ENCODE data around the gene POLN.
A peak's percentile ranks its signal among the peaks of the same experiment; 100 is the strongest.

Gene POLN

GRCh38 chr4:2241410-2242353 lies at the start of gene POLN, which contains the start of gene HAUS3:
TSS of gene POLN (minus strand) at chr4:2242121. CDS start at chr4:2229231, 12,890 bp downstream.
TSS of gene HAUS3 (minus strand) at chr4:2242121. CDS start at chr4:2240946, 1,175 bp downstream.
- DNase-seq (ENCODE audit: low read depth in 1 of 2, low spot score in 1 of 2): peak; percentile 98 to 99

- peak; percentile 42 to 65 for DNase-seq (ENCODE audit: low read depth in 1 of 2, low spot score in 1 of 2)
Observed at GRCh38 chr4:2290974-2291704, 49.2 kb upstream of the POLN start.

- no peak for DNase-seq (ENCODE audit: low read depth in 1 of 2, low spot score in 1 of 2)
Observed at GRCh38 chr4:2290488-2290887, 48.6 kb upstream of the POLN start.

DNA sequence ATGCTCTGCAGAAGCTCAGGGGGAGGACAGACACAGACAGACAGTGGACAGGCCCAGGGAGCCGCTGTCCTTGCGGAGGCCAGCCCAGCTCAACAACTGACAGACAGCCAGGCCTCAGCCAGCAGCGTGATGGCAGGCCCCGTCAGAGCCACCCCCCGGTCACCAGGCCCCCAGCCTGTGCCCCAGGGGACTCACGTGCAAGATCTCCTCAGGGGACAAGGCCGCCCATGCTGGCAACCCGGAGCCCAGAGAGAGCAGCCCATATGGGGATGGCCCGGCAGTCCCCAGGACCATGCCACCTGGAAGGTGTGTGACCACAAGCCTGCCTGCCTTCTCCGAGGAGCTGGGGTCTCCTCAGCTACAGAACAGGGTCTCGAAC lies 48.0 kb upstream of the POLN start:
- DNase-seq (ENCODE audit: low read depth in 1 of 2, low spot score in 1 of 2): no peak

DNA sequence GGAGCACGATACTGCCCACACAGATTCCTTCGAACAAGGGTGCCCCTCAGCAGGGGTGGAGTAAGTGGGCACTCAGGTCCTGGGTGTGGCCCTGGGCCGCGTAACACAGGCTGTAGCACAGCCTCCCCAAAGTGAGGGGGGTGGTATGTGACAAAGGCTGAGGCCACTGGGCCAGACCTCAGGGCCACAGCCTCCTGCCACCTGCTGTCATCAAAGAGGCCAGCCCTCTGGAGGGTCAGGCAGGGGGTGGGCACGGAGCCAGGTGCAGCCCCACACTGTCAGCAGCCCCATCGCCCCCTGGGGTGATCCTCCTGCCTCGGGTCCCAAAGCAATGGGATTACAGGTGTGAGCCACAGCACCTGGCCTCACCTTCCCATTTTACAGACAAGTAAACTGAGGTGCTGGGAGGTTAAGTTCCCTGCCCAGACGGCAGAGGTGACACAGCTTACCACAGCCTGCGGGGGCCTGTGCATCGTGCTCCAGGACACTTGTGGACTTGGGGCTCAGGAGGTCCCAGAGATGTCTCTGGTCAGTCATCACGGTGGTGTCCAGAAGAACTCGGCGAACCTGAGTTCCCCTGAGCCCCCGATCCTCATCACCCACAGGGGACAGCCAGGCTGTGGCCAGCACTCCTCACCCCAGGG lies 47.5 kb upstream of the POLN start:
- DNase-seq (ENCODE audit: low read depth in 1 of 2, low spot score in 1 of 2): no peak

DNA sequence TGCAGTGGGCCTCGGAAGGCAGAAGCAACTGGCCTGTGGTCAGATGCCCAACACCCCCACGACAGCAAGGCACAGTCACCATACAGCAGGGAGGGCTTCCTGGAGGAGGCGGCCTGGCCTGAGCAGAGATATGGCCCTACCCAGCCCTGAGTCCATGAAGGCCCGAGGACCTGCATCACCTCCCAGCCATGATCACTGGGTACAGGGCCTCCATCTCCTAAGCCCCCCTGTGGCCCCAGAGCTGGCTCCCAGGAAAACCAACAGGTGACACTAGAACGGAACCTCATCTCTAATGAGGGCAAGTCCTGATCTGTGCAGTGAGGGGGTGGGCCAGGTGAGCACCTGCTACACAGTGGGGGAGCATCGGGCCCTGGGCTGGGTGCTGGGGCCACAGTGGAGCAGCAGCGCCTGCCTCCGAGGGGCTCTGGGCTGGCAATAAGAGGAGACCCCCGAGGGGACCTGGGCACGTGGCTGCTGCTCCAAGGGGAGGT lies 46.2 kb upstream of the POLN start:
- no peak for DNase-seq (ENCODE audit: low read depth in 1 of 2, low spot score in 1 of 2)

DNA sequence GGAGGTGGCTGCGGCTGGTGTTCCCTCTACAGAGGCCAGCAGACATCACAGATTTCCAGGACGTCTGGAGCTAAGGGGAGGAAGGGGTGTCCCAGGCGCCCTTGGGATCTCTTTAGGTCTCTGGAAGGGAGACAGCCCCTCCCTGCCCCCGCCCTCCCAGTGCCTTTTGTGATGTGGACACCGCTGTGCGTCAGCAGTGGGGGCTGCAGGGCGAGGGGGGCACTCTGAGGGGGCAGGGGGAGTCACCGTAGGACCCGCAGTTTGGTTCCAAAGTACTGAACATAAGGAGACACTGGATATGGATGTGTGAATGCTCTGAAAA lies 45.6 kb upstream of the POLN start:
- DNase-seq (ENCODE audit: low read depth in 1 of 2, low spot score in 1 of 2): no peak

GRCh38 chr4:2286904-2287593 lies 45.1 kb upstream of the POLN start:
- no peak for DNase-seq (ENCODE audit: low read depth in 1 of 2, low spot score in 1 of 2)

GRCh38 chr4:2285613-2286381 lies 43.9 kb upstream of the POLN start:
- no peak for DNase-seq (ENCODE audit: low read depth in 1 of 2, low spot score in 1 of 2)

DNA sequence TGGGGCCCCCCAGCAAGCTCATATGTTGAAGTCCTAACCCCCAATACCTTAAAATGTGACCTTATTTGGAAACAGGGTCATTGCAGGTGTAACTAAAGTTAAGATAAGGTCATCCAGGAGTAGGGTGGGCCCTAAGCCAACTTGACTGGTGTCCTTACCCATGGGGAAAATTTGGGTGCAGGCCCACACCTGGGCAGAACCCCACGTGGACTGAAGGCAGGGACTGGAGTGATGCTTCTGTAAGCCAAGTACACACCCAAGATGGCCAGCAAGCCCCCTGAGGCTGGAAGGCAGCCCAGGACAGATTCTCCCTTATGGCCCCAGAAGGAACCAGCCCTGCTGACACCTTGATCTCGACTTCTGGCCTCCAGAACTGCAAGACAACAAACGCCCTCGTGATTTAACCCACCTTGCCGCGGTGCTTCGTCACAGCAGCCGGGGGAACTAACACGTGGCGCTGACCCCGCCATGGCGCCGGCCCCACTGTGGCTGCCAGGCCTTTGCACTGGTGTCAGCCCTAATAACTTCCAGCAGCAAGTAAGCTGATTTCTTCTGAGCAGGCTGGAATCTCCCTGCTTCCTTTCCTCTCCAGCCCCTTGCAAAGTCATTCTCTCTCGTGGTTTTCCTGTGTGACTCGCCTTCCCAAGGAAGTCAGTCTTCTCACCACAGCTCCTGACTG lies 43.2 kb upstream of the POLN start:
- DNase-seq (ENCODE audit: low read depth in 1 of 2, low spot score in 1 of 2): no peak

DNA sequence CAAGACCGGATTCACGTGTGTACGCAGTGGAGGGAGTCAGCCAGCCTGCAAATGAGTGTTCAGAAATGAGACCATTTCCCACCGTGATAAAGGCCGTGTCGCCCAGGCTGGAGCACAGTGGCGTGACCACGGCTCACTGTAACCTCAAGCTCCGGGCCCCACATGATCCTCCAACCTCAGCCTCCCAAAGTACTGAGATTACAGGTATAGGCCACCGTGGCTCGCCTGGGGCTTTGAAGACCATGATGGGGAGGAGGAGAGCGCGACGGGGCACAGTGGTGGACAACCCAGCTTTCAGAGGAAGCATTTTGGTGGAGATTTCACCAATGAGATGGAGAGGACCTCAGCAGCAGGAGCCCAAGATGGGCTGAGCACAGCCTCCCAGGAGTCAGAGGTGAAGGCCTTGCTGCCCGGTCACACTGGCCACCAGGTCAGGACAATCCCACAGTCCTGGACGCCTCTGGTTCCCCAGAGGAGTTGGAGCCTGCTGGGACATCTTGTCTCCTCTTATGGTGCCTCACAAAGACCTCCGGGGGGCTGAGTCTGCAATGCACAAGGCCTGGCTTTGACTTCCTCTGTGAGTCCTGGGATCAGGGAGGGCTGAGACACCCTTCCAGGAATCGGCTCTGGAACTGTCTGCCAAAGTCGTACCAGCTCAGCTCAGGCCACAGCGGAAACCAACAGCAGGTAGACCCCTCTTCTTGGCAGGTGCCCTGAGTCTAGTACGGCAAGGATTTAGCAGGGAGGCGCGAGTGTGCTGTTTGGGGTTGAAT lies 42.4 kb upstream of the POLN start:
- peak in 1 of 2 donors; percentile 1 for DNase-seq (ENCODE audit: low read depth in 1 of 2, low spot score in 1 of 2)

- no peak for DNase-seq (ENCODE audit: low read depth in 1 of 2, low spot score in 1 of 2)
Observed at GRCh38 chr4:2283199-2283711, 41.3 kb upstream of the POLN start.

DNA sequence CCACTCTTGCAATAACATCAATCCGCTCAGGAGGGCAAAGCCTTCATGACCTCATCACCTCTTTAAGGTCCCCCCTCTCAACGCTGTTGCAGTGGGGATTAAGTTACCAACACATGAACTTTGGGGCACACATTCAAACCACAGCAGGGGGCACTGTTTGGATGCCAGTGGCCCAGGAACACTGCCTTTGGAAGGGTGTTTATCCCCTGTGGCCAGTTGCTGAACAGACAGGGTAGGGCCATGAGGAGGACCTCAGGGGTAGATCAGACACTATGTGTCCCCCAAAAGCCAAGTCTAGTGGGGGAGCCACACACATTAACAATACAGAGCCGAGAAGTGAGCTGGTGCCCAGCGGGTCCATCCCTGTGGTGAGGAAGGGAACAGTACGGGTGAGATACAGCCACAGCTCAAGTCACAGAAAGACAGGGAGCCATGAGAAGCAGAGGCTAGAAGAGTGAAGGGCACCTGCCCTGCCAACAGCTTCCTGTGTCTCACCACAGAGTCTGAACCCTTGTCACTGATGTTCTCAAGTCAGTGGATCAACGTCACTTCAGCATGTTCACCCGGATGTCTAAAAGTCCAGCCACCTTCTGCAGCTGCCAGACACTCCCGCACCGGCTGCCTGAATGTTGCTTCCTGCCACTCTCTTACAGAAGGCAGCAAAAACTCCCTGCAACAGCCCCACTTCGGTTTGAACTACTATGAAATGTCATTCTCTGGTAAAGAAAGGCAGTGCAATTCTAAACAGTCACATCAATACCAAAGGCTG lies 39.8 kb upstream of the POLN start:
- DNase-seq (ENCODE audit: low read depth in 1 of 2, low spot score in 1 of 2): peak; percentile 65

DNA sequence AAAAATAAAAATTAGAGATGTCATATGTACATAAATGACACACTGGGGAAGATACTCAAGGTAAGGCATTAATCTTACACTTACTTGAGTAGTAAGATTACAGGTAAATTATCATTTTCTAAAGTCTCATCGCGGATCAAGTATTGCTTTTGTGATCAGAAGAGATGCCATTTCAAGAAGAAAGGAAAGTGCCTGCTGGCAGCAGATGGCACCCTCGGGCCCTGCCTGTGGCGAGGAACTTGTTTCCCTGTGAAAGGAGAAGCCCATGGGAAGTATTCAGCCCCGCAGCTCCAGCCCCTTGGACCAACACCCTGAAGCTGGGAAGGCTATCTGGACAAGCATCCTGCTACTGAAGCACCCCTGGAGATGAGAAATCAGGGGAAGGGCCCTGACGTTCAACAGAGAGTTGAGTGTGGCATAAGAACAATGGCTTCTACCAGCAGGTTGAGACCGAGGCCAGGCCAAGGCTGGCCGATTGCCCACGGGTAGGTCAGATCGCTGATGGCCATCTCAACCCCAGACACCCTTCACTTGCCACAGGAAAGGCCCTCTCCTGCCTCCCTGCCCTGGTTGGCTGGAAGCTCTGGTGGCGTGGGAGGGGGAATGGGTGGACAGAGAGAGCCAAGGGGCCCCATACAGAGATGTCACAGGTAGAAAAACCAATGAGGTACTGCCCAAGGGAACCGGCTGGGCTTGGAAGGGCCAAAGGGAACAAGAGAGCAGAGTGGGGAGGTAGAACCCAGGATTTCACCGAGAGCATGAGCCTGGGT lies 38.8 kb upstream of the POLN start:
- DNase-seq (ENCODE audit: low read depth in 1 of 2, low spot score in 1 of 2): no peak

DNA sequence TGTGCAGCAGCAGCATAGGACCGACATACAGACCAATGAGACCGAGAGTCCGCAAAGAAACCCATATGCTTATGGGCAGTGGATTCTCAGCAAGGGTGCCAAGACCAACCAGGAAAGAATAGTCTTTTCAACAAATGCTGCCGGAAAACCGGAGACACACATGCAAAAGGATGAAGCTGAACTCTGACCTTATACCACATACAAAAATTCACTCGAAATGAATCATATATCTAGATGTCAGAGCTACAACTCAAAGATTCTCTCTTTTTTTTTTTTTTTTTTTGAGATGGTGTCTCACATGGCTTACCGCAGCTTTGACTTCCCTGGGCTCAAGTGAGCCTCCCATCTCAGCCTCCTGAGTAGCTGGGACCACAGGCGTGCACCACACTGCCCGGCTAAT lies 36.0 kb upstream of the POLN start:
- DNase-seq (ENCODE audit: low read depth in 1 of 2, low spot score in 1 of 2): no peak

DNA sequence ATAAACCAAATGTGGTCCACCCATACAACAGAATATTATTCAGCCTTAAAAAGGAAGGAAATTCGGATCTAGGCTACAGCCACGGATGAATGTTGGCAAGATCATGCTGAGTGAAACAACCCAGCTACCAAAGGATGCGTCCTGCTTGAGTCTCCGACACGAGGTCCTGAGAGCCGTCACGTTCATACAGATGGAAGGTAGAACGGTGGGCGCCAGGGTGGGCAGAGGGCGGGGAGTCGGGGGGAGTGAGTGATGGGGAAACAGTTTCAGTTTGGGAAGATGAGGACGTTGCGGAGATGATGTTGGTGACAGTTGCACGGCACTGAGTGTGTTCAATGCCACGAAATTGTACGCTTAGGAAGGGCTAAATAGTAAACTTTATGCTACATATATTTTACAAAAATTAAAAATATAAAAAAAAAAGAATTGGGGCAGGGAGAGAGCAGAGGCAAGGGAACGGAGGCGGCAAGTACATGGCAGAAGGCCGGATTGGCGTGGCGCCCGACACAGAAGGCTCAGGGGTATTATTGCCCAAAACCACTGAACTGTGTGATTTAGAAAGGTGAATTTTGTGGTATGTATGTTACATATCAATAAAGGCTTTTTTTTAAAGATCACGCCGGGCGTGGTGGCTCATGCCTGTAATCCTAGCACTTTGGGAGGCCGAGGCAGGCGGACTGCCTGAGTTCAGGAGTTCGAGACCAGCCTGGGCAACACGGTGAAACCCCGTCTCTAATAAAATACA lies 34.8 kb upstream of the POLN start:
- no peak for DNase-seq (ENCODE audit: low read depth in 1 of 2, low spot score in 1 of 2)
